DND-41 (cell line): Measurements from ENCODE around the gene RAB35.

Source experiments
- ATAC-seq: fragments of 200-7000 bp; cut with Tn5 transposase; 3 replicates; pipeline ENCODE4 v1.9.1; 2021; ENCODE audit warnings: low read depth; ENCODE audit not compliant: insufficient read depth
- DNase-seq: peaks from one replicate; pipeline ENCODE4 v3.0.0-alpha.2; 2020
- H2AFZ ChIP-seq: 2 replicates; pipeline ENCODE4 v1.6.0; 2012; ENCODE audit warnings: low read depth, low read length
- H3K27ac ChIP-seq: 2 replicates; pipeline ENCODE4 v1.5.1; 2012; ENCODE audit warnings: low read length, inconsistent platforms
- H3K27me3 ChIP-seq: fragments of 200-600 bp; sonication (generic); 2 replicates; pipeline ENCODE4 v1.6.0; 2012; ENCODE audit warnings: low read length, mild to moderate bottlenecking, inconsistent platforms; ENCODE audit not compliant: insufficient read depth, poor library complexity
- H3K36me3 ChIP-seq: 2 replicates; pipeline ENCODE4 v1.5.1; 2012; ENCODE audit warnings: low read length, inconsistent platforms; ENCODE audit not compliant: insufficient read depth
- H3K4me1 ChIP-seq: 2 replicates; pipeline ENCODE4 v1.5.1; 2012; ENCODE audit warnings: mild to moderate bottlenecking, low read length; ENCODE audit not compliant: insufficient read depth
- H3K4me2 ChIP-seq: 2 replicates; pipeline ENCODE4 v1.6.0; 2012; ENCODE audit warnings: mild to moderate bottlenecking, moderate library complexity, low read length, inconsistent platforms; ENCODE audit not compliant: insufficient read depth
- H3K4me3 ChIP-seq, 2 experiments: fragments of 200-600 bp in 1 of 2; shearing (Covaris generic) in 1 of 2; 2 replicates each; pipeline ENCODE4 v1.5.1; 2012 to 2016; ENCODE audit warnings: inconsistent platforms in 2 of 2, low read length in 2 of 2, mild to moderate bottlenecking in 2 of 2, low read depth in 1 of 2, moderate library complexity in 1 of 2
- H3K79me2 ChIP-seq: 2 replicates; pipeline ENCODE4 v1.6.0; 2012; ENCODE audit warnings: low read length, inconsistent platforms; ENCODE audit not compliant: insufficient read depth
- H3K9ac ChIP-seq: 2 replicates; pipeline ENCODE4 v1.6.0; 2012; ENCODE audit warnings: low read depth, mild to moderate bottlenecking, inconsistent platforms, low read length, moderate library complexity
- H3K9me3 ChIP-seq: 2 replicates; pipeline ENCODE4 v1.5.1; 2012; ENCODE audit warnings: low read length, moderate library complexity, mild to moderate bottlenecking, inconsistent platforms; ENCODE audit not compliant: insufficient read depth, severe bottlenecking
- H4K20me1 ChIP-seq: 2 replicates; pipeline ENCODE4 v1.6.0; 2012; ENCODE audit warnings: low read length; ENCODE audit not compliant: insufficient read depth
- EZH2 ChIP-seq: IDR thresholded peaks from 3 replicates; pipeline ENCODE4 v1.6.1; 2012; ENCODE audit warnings: borderline replicate concordance, low read depth, mild to moderate bottlenecking, moderate library complexity, low read length, inconsistent platforms; ENCODE audit not compliant: severe bottlenecking
- TF ChIP-seq, protein P1 (sequence below): IDR thresholded peaks from 2 replicates; pipeline ENCODE4 v1.5.1; 2012; ENCODE audit warnings: borderline replicate concordance, low read length, moderate library complexity, mild to moderate bottlenecking; ENCODE audit not compliant: poor library complexity, severe bottlenecking; ENCODE audit errors: extremely low read depth

The RAB35 gene

DNA sequence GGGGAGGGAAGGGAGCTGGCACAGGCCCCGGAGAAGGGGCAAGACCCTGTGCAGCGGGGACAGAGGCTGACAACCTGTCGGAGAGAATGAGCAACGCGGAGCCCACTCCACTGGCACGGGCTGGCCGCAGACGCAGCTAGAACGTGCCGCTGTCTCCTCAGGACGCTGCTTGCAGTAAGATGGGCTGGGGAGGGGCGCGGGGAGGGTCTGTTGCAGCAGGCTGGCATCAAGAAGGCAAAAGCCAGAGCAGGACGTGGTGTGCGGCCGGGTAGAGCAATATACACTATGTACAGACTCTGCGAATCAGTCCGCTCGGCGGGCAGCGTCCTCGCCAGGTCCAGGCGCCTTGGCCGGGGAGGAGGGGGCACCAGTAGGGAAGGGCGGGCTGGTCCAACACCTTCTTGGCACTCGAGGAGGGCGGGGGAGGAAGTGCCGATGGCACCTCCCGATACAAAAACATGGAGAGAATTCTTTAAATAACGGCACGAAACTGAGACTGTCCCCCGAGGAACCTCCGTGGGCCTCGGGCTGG is 19.8 kb downstream of the RAB35 start:
- Histone ChIP-seq H4K20me1 (peaks cover 44% of the 10 kb centered on the region), H2AFZ (no peak overlapping the region), H3K27me3 (no peaks in the 10 kb centered on the region), H3K36me3 (peaks cover 82% of the 10 kb centered on the region), H3K9ac (no peak overlapping the region), H3K9me3 (no peaks in the 10 kb centered on the region), H3K4me1 (no peaks in the 10 kb centered on the region), H3K27ac (no peak overlapping the region), H3K79me2 (peaks cover 27% of the 10 kb centered on the region), H3K4me2 (no peak overlapping the region), H3K4me3 (no peak overlapping the region)
- no peak for DNase-seq
- no peak for TF ChIP-seq EZH2
- TF ChIP-seq, protein P1, sequence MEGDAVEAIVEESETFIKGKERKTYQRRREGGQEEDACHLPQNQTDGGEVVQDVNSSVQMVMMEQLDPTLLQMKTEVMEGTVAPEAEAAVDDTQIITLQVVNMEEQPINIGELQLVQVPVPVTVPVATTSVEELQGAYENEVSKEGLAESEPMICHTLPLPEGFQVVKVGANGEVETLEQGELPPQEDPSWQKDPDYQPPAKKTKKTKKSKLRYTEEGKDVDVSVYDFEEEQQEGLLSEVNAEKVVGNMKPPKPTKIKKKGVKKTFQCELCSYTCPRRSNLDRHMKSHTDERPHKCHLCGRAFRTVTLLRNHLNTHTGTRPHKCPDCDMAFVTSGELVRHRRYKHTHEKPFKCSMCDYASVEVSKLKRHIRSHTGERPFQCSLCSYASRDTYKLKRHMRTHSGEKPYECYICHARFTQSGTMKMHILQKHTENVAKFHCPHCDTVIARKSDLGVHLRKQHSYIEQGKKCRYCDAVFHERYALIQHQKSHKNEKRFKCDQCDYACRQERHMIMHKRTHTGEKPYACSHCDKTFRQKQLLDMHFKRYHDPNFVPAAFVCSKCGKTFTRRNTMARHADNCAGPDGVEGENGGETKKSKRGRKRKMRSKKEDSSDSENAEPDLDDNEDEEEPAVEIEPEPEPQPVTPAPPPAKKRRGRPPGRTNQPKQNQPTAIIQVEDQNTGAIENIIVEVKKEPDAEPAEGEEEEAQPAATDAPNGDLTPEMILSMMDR = no peak
- ATAC-seq = no peak

DNA sequence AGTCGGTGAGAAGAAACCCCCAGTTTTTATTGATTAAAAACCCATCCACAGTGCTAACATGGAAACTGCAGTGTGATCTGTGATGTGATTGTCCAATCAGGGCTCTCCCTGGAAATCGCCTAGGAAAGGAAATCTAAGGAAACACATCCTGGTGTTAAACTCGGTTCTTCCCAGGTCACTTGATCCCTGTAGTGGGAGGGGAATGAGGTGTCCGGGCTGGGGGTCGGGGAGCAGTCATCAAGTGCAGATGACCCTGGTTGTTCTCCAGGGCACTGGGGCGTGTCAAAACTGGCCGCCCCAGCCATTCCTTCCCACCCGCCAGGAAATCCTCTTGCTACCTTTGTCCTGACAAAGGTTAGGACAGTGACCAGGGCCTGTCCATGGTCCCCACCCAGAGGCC is 20.8 kb downstream of the RAB35 start:
- ATAC-seq = no peak
- H2AFZ ChIP-seq = no peak overlapping the region
- no peak overlapping the region for H3K9ac ChIP-seq
- H4K20me1 ChIP-seq = peaks cover 34% of the 10 kb centered on the region
- peaks cover 75% of the 10 kb centered on the region for H3K36me3 ChIP-seq
- H3K4me1 ChIP-seq = no peaks in the 10 kb centered on the region
- DNase-seq = no peak
- no peak overlapping the region for H3K4me2 ChIP-seq
- peaks cover 17% of the 10 kb centered on the region for H3K79me2 ChIP-seq
- H3K27ac ChIP-seq = no peak overlapping the region
- H3K4me3 ChIP-seq = no peak overlapping the region
- H3K9me3 ChIP-seq = no peaks in the 10 kb centered on the region
- TF ChIP-seq EZH2 = no peak
- TF ChIP-seq, protein P1 = no peak
- H3K27me3 ChIP-seq = no peaks in the 10 kb centered on the region

- peaks cover 71% of the 10 kb centered on the region for H3K36me3 ChIP-seq
- H3K4me1 ChIP-seq = no peaks in the 10 kb centered on the region
- no peak overlapping the region for H3K4me2 ChIP-seq
- H3K79me2 ChIP-seq = peaks cover 13% of the 10 kb centered on the region
- no peak overlapping the region for H3K4me3 ChIP-seq
- no peaks in the 10 kb centered on the region for H3K9me3 ChIP-seq
- H3K27ac ChIP-seq = no peak overlapping the region
- TF ChIP-seq, protein P1 = no peak
- TF ChIP-seq EZH2 = no peak
- H4K20me1 ChIP-seq = peaks cover 30% of the 10 kb centered on the region
- H2AFZ ChIP-seq = no peak overlapping the region
- DNase-seq (no peak), ATAC-seq (no peak)
- no peaks in the 10 kb centered on the region for H3K27me3 ChIP-seq
- H3K9ac ChIP-seq = no peak overlapping the region
Observed at GRCh38 chr12:120095331-120095730, 21.2 kb downstream of the RAB35 start.
